ENCODE data around the gene FAM78B.

Gene FAM78B

GRCh38 chr1:166053395-166053794, 113.4 kb downstream of the FAM78B start:
- H3K36me3 ChIP-seq (ENCODE audit: control insufficient read depth in 2 of 2, insufficient read depth in 2 of 2, low read length in 2 of 2), result no peaks in the 10 kb centered on the region
- no peaks in the 10 kb centered on the region for H3K9me3 ChIP-seq (ENCODE audit: control insufficient read depth in 2 of 2, low read length in 2 of 2)
- no peak overlapping the region for H3K27ac ChIP-seq (ENCODE audit: low read depth in 2 of 2, low read length in 2 of 2)
- no peaks in the 10 kb centered on the region for H3K4me1 ChIP-seq (ENCODE audit: control insufficient read depth in 2 of 2, insufficient read depth in 2 of 2, low read length in 2 of 2)
- no peak overlapping the region for H3K4me3 ChIP-seq (ENCODE audit: low read length in 2 of 2)
- no peaks in the 10 kb centered on the region for H3K27me3 ChIP-seq (ENCODE audit: control insufficient read depth in 2 of 2, insufficient read depth in 2 of 2, low read length in 2 of 2)
- H3K9ac ChIP-seq (ENCODE audit: low read depth in 1 of 2, low read length in 2 of 2), result no peak overlapping the region

DNA sequence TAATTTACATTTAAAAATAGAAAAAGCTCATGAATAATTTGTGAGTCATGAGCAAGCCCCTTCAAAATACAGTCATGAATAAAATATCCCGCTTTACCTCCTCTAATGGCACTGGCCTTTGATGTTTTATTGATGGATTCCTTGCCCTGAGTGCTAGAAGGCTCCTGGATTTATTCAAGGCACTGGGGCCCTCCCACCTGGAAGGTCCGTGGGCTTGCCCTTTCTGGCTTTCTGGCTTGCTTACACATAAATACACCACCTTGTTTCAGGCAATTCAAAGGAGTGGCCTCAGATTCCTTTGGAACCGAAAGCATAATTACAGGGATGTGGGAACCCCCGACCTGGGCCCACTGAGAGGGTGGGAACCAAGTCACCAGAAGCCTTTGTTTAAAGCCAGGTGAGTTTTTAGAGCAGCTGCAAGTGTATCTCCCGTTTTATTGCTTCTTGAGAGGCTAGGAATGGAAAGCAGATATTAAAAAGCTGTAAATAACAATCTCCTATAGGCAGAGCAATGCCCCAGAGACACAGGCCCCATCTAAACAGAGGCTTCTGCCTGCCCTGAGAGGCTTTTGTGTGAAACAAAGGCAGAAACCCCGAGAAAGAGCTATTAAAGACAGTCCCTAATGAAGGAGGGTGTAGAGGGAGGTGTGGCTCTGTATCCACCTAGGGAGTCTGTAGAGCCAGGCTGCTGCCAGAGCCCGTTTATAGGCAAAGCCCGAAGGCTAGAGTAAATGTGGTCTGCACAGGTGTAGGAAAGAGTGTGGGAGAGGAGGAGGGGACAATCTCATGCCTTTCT, 126.4 kb downstream of the FAM78B start:
- no peaks in the 10 kb centered on the region for H3K9me3 ChIP-seq (ENCODE audit: control insufficient read depth in 2 of 2, low read length in 2 of 2)
- no peaks in the 10 kb centered on the region for H3K4me1 ChIP-seq (ENCODE audit: control insufficient read depth in 2 of 2, insufficient read depth in 2 of 2, low read length in 2 of 2)
- no peak overlapping the region for H3K4me3 ChIP-seq (ENCODE audit: low read length in 2 of 2)
- H3K27me3 ChIP-seq (ENCODE audit: control insufficient read depth in 2 of 2, insufficient read depth in 2 of 2, low read length in 2 of 2), result no peaks in the 10 kb centered on the region
- H3K36me3 ChIP-seq (ENCODE audit: control insufficient read depth in 2 of 2, insufficient read depth in 2 of 2, low read length in 2 of 2), result no peaks in the 10 kb centered on the region
- no peak overlapping the region for H3K27ac ChIP-seq (ENCODE audit: low read depth in 2 of 2, low read length in 2 of 2)
- H3K9ac ChIP-seq (ENCODE audit: low read depth in 1 of 2, low read length in 2 of 2), result no peak overlapping the region

- H3K9me3 ChIP-seq (ENCODE audit: control insufficient read depth in 2 of 2, low read length in 2 of 2), result no peaks in the 10 kb centered on the region
- H3K4me1 ChIP-seq (ENCODE audit: control insufficient read depth in 2 of 2, insufficient read depth in 2 of 2, low read length in 2 of 2), result no peaks in the 10 kb centered on the region
- H3K4me3 ChIP-seq (ENCODE audit: low read length in 2 of 2), result no peak overlapping the region
- H3K27me3 ChIP-seq (ENCODE audit: control insufficient read depth in 2 of 2, insufficient read depth in 2 of 2, low read length in 2 of 2), result no peaks in the 10 kb centered on the region
- H3K9ac ChIP-seq (ENCODE audit: low read depth in 1 of 2, low read length in 2 of 2), result no peak overlapping the region
- no peaks in the 10 kb centered on the region for H3K36me3 ChIP-seq (ENCODE audit: control insufficient read depth in 2 of 2, insufficient read depth in 2 of 2, low read length in 2 of 2)
- H3K27ac ChIP-seq (ENCODE audit: low read depth in 2 of 2, low read length in 2 of 2), result no peak overlapping the region
Measured at GRCh38 chr1:166039436-166040201, 127.2 kb downstream of the FAM78B start.

- H3K27ac ChIP-seq (ENCODE audit: low read depth in 2 of 2, low read length in 2 of 2), result no peak overlapping the region
- H3K9me3 ChIP-seq (ENCODE audit: control insufficient read depth in 2 of 2, low read length in 2 of 2), result no peaks in the 10 kb centered on the region
- no peak overlapping the region for H3K9ac ChIP-seq (ENCODE audit: low read depth in 1 of 2, low read length in 2 of 2)
- H3K27me3 ChIP-seq (ENCODE audit: control insufficient read depth in 2 of 2, insufficient read depth in 2 of 2, low read length in 2 of 2), result no peaks in the 10 kb centered on the region
- no peaks in the 10 kb centered on the region for H3K36me3 ChIP-seq (ENCODE audit: control insufficient read depth in 2 of 2, insufficient read depth in 2 of 2, low read length in 2 of 2)
- no peak overlapping the region for H3K4me3 ChIP-seq (ENCODE audit: low read length in 2 of 2)
- H3K4me1 ChIP-seq (ENCODE audit: control insufficient read depth in 2 of 2, insufficient read depth in 2 of 2, low read length in 2 of 2), result no peaks in the 10 kb centered on the region
Measured at GRCh38 chr1:166036092-166036491, 130.7 kb downstream of the FAM78B start.

- Histone ChIP-seq H3K9ac (ENCODE audit: low read depth in 1 of 2, low read length in 2 of 2) (no peak overlapping the region), H3K36me3 (ENCODE audit: control insufficient read depth in 2 of 2, insufficient read depth in 2 of 2, low read length in 2 of 2) (no peaks in the 10 kb centered on the region), H3K27me3 (ENCODE audit: control insufficient read depth in 2 of 2, insufficient read depth in 2 of 2, low read length in 2 of 2) (no peaks in the 10 kb centered on the region), H3K27ac (ENCODE audit: low read depth in 2 of 2, low read length in 2 of 2) (no peak overlapping the region), H3K4me3 (ENCODE audit: low read length in 2 of 2) (no peak overlapping the region), H3K9me3 (ENCODE audit: control insufficient read depth in 2 of 2, low read length in 2 of 2) (no peaks in the 10 kb centered on the region), H3K4me1 (ENCODE audit: control insufficient read depth in 2 of 2, insufficient read depth in 2 of 2, low read length in 2 of 2) (no peaks in the 10 kb centered on the region)
Measured at GRCh38 chr1:166032572-166033371, 134.0 kb downstream of the FAM78B start.

GRCh38 chr1:166031932-166032571, 134.7 kb downstream of the FAM78B start:
- Histone ChIP-seq H3K27me3 (ENCODE audit: control insufficient read depth in 2 of 2, insufficient read depth in 2 of 2, low read length in 2 of 2) (no peaks in the 10 kb centered on the region), H3K9ac (ENCODE audit: low read depth in 1 of 2, low read length in 2 of 2) (no peak overlapping the region), H3K4me1 (ENCODE audit: control insufficient read depth in 2 of 2, insufficient read depth in 2 of 2, low read length in 2 of 2) (no peaks in the 10 kb centered on the region), H3K27ac (ENCODE audit: low read depth in 2 of 2, low read length in 2 of 2) (no peak overlapping the region), H3K9me3 (ENCODE audit: control insufficient read depth in 2 of 2, low read length in 2 of 2) (no peaks in the 10 kb centered on the region), H3K36me3 (ENCODE audit: control insufficient read depth in 2 of 2, insufficient read depth in 2 of 2, low read length in 2 of 2) (no peaks in the 10 kb centered on the region), H3K4me3 (ENCODE audit: low read length in 2 of 2) (no peak overlapping the region)

- no peaks in the 10 kb centered on the region for H3K36me3 ChIP-seq (ENCODE audit: control insufficient read depth in 2 of 2, insufficient read depth in 2 of 2, low read length in 2 of 2)
- H3K27ac ChIP-seq (ENCODE audit: low read depth in 2 of 2, low read length in 2 of 2), result no peak overlapping the region
- no peaks in the 10 kb centered on the region for H3K27me3 ChIP-seq (ENCODE audit: control insufficient read depth in 2 of 2, insufficient read depth in 2 of 2, low read length in 2 of 2)
- H3K4me1 ChIP-seq (ENCODE audit: control insufficient read depth in 2 of 2, insufficient read depth in 2 of 2, low read length in 2 of 2), result no peaks in the 10 kb centered on the region
- H3K9me3 ChIP-seq (ENCODE audit: control insufficient read depth in 2 of 2, low read length in 2 of 2), result no peaks in the 10 kb centered on the region
- H3K9ac ChIP-seq (ENCODE audit: low read depth in 1 of 2, low read length in 2 of 2), result no peak overlapping the region
- H3K4me3 ChIP-seq (ENCODE audit: low read length in 2 of 2), result no peak overlapping the region
Measured at GRCh38 chr1:166029196-166029945, 137.4 kb downstream of the FAM78B start.

DNA sequence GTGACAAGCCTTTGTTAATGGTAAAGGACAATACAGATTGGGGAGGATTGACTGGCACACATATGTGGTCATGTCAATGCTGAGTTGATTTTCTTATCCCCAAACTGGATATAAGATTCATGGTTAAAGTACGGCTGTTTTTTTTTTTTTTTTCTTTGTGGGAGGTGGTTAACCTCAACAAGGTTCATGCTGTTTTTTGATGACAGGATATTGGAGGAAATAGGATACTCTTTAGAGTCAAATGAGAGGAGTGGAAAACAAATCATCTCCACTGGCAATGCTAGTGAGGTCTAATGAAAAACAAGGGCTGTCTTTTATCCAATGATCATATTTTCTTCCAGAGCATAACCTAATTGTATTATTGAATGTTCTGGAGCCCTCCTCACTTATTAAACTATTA, 140.2 kb downstream of the FAM78B start:
- no peak overlapping the region for H3K9ac ChIP-seq (ENCODE audit: low read depth in 1 of 2, low read length in 2 of 2)
- H3K27me3 ChIP-seq (ENCODE audit: control insufficient read depth in 2 of 2, insufficient read depth in 2 of 2, low read length in 2 of 2), result no peaks in the 10 kb centered on the region
- H3K4me1 ChIP-seq (ENCODE audit: control insufficient read depth in 2 of 2, insufficient read depth in 2 of 2, low read length in 2 of 2), result no peaks in the 10 kb centered on the region
- H3K36me3 ChIP-seq (ENCODE audit: control insufficient read depth in 2 of 2, insufficient read depth in 2 of 2, low read length in 2 of 2), result no peaks in the 10 kb centered on the region
- no peak overlapping the region for H3K27ac ChIP-seq (ENCODE audit: low read depth in 2 of 2, low read length in 2 of 2)
- no peak overlapping the region for H3K4me3 ChIP-seq (ENCODE audit: low read length in 2 of 2)
- H3K9me3 ChIP-seq (ENCODE audit: control insufficient read depth in 2 of 2, low read length in 2 of 2), result no peaks in the 10 kb centered on the region

DNA sequence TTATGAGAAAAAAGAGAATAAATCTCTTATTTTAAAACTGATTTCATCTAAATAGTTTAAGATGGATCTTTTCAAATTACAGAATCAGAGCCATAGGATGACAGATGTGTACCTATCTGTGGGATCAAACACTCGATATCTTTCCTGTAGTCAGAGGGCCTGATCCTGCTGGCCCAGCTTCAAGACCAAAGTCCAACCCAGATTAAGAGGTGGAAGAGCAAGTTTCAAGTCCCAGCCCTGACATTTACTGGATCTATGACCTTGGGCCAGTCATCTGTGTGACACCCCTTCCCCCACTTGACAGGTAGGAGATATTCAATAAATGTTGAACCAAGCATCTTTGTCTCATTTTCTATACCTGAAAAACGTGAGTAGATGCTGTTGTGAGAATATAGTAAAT, 140.7 kb downstream of the FAM78B start:
- Histone ChIP-seq H3K4me3 (ENCODE audit: low read length in 2 of 2) (no peak overlapping the region), H3K36me3 (ENCODE audit: control insufficient read depth in 2 of 2, insufficient read depth in 2 of 2, low read length in 2 of 2) (no peaks in the 10 kb centered on the region), H3K9ac (ENCODE audit: low read depth in 1 of 2, low read length in 2 of 2) (no peak overlapping the region), H3K4me1 (ENCODE audit: control insufficient read depth in 2 of 2, insufficient read depth in 2 of 2, low read length in 2 of 2) (no peaks in the 10 kb centered on the region), H3K27ac (ENCODE audit: low read depth in 2 of 2, low read length in 2 of 2) (no peak overlapping the region), H3K27me3 (ENCODE audit: control insufficient read depth in 2 of 2, insufficient read depth in 2 of 2, low read length in 2 of 2) (no peaks in the 10 kb centered on the region), H3K9me3 (ENCODE audit: control insufficient read depth in 2 of 2, low read length in 2 of 2) (no peaks in the 10 kb centered on the region)

Measured in mucosa of rectum (tissue), 2 donors.